A549 (cell line): ENCODE data around the gene ARSJ. TPM values are rescaled to one million over a fixed set of nuclear protein-coding genes. Genes with fewer than 3 reads are reported as not detected.

Experiments
- ATAC-seq, 2 experiments: fragments of 200-7000 bp in 1 of 2; fragments of >200 bp in 1 of 2; cut with Nextera tagmentation in 1 of 2; cut with Tn5 transposase in 1 of 2; 3 replicates each; pipeline versions ENCODE4 v1.8.0 to v1.9.1; 2018 to 2020; ENCODE audit warnings: mild to moderate bottlenecking in 1 of 2, moderate library complexity in 1 of 2
- CTCF ChIA-PET: fragments of 300-600 bp; sonication (Branson Sonifier 250); formaldehyde crosslinking; extraction: SDS; loops from one replicate; lab custom pipeline; 2021; ENCODE audit warnings: antibody characterized with exemption, inconsistent platforms; lab: Yijun Ruan, JAX
- POLR2A ChIA-PET: fragments of 350-600 bp; formaldehyde crosslinking; extraction: SDS; loops from one replicate; lab custom pipeline; 2021; ENCODE audit warnings: antibody characterized with exemption, inconsistent platforms; lab: Yijun Ruan, JAX
- DNase-seq, 2 experiments: peaks; one replicate each; pipeline versions ENCODE4 v3.0.0 to v3.0.0-alpha.2; 2011 to 2016; ENCODE audit warnings: low read depth in 1 of 2, low spot score in 1 of 2
- FAIRE-seq: peaks from 2 replicates; lab custom pipeline; 2011; peaks lifted over from hg19 to GRCh38; lab: Jason Lieb, UNC
- H3K27ac ChIP-seq, 2 experiments: fragments of >200 bp; sonication (Bioruptor Twin); formaldehyde crosslinking; 3 replicates each; pipeline ENCODE4 v1.5.1; 2016 to 2017
- H3K4me1 ChIP-seq: fragments of >200 bp; sonication (Bioruptor Twin); formaldehyde crosslinking; 3 replicates; pipeline ENCODE4 v1.6.1; 2016
- H3K4me2 ChIP-seq: fragments of >200 bp; sonication (Bioruptor Twin); formaldehyde crosslinking; 3 replicates; pipeline ENCODE4 v1.6.1; 2016
- H3K4me3 ChIP-seq: fragments of >200 bp; sonication (Bioruptor Twin); formaldehyde crosslinking; 3 replicates; pipeline ENCODE4 v1.5.1; 2016
- H3K9me3 ChIP-seq: fragments of >200 bp; sonication (Bioruptor Twin); formaldehyde crosslinking; 3 replicates; pipeline ENCODE4 v1.6.1; 2016
- CBX2 ChIP-seq: fragments of 200-600 bp; sonication (generic); IDR thresholded peaks from 2 replicates; pipeline ENCODE4 v1.6.1; 2016; ENCODE audit warnings: low read depth, mild to moderate bottlenecking, borderline replicate concordance
- CEBPB ChIP-seq, 2 experiments: fragments of >200 bp in 1 of 2; sonication (Bioruptor Twin) in 1 of 2; formaldehyde crosslinking in 1 of 2; IDR thresholded peaks; 2 replicates each; pipeline ENCODE4 v1.6.1; 2012 to 2016
- CTCF ChIP-seq: fragments of >200 bp; sonication (Bioruptor Twin); formaldehyde crosslinking; IDR thresholded peaks from 3 replicates; pipeline ENCODE4 v1.5.1; 2016
- E2F6 ChIP-seq: IDR thresholded peaks from 2 replicates; pipeline ENCODE4 v1.6.1; 2012; ENCODE audit warnings: low read depth, borderline replicate concordance
- EHMT2 ChIP-seq: fragments of 200-600 bp; sonication (generic); IDR thresholded peaks from 2 replicates; pipeline ENCODE4 v1.6.1; 2016; ENCODE audit warnings: antibody characterized with exemption, low read depth, mild to moderate bottlenecking, moderate library complexity
- FOSB ChIP-seq: fragments of 250-450 bp; sonication (Bioruptor Pico); IDR thresholded peaks from 2 replicates; pipeline ENCODE4 v1.5.0; 2020; ENCODE audit warnings: mild to moderate bottlenecking, moderate library complexity
- FOSL2 ChIP-seq, 2 experiments: fragments of 450-650 bp in 1 of 2; fragments of >200 bp in 1 of 2; sonication (Bioruptor Twin) in 1 of 2; formaldehyde crosslinking; IDR thresholded peaks; 2 replicates each; pipeline versions ENCODE4 v1.5.0 to v1.6.1; 2016 to 2020; ENCODE audit warnings: mild to moderate bottlenecking in 1 of 2, moderate library complexity in 1 of 2
- FOXS1 ChIP-seq: fragments of 250-450 bp; sonication (Bioruptor Pico); IDR thresholded peaks from 2 replicates; pipeline ENCODE4 v1.5.0; 2020; ENCODE audit warnings: mild to moderate bottlenecking, moderate library complexity
- GATA3 ChIP-seq: IDR thresholded peaks from 2 replicates; pipeline ENCODE4 v1.6.1; 2012; ENCODE audit warnings: borderline replicate concordance
- HDAC2 ChIP-seq: fragments of 200-600 bp; sonication (generic); IDR thresholded peaks from 2 replicates; pipeline ENCODE4 v1.6.1; 2016
- HEYL ChIP-seq: fragments of 250-450 bp; sonication (Bioruptor Pico); IDR thresholded peaks from 2 replicates; pipeline ENCODE4 v1.8.0; 2021; ENCODE audit warnings: mild to moderate bottlenecking, moderate library complexity
- HOXA7 ChIP-seq: fragments of 250-450 bp; sonication (Bioruptor Pico); IDR thresholded peaks from 2 replicates; pipeline ENCODE4 v1.5.0; 2020; ENCODE audit warnings: mild to moderate bottlenecking, moderate library complexity
- HOXB13 ChIP-seq: fragments of 250-450 bp; sonication (Bioruptor Pico); IDR thresholded peaks from 2 replicates; pipeline ENCODE4 v1.5.0; 2020; ENCODE audit warnings: low read depth, mild to moderate bottlenecking, moderate library complexity
- JUNB ChIP-seq: fragments of >200 bp; sonication (Bioruptor Twin); formaldehyde crosslinking; IDR thresholded peaks from 2 replicates; pipeline ENCODE4 v1.6.1; 2016
- KDM5A ChIP-seq: fragments of 200-600 bp; sonication (generic); IDR thresholded peaks from 2 replicates; pipeline ENCODE4 v1.6.1; 2016; ENCODE audit warnings: antibody characterized with exemption, mild to moderate bottlenecking
- MAFK ChIP-seq: fragments of 450-650 bp; IDR thresholded peaks from 2 replicates; pipeline ENCODE4 v1.6.1; 2014; ENCODE audit not compliant: partially characterized antibody
- MAX ChIP-seq: IDR thresholded peaks from 2 replicates; pipeline ENCODE4 v1.6.1; 2012
- MAZ ChIP-seq: fragments of 150-350 bp; IDR thresholded peaks from 2 replicates; pipeline ENCODE4 v1.6.1; 2014; ENCODE audit warnings: antibody characterized with exemption, low read depth, low read length, borderline replicate concordance
- MYC ChIP-seq: IDR thresholded peaks from 2 replicates; pipeline ENCODE4 v1.6.1; 2012; ENCODE audit warnings: mild to moderate bottlenecking, inconsistent platforms, low read length, improper control_type of control experiment, borderline replicate concordance
- NFE2L2 ChIP-seq: fragments of 150-350 bp; conservative IDR thresholded peaks from 2 replicates; pipeline ENCODE4 v1.6.1; 2014; ENCODE audit warnings: low read length
- NPAS2 ChIP-seq: fragments of 250-450 bp; sonication (Bioruptor Pico); IDR thresholded peaks from 2 replicates; pipeline ENCODE4 v1.8.0; 2022; ENCODE audit warnings: mild to moderate bottlenecking, moderate library complexity, borderline replicate concordance
- PHF8 ChIP-seq: fragments of 200-600 bp; sonication (generic); IDR thresholded peaks from 2 replicates; pipeline ENCODE4 v1.6.1; 2016; ENCODE audit warnings: low read depth, mild to moderate bottlenecking, antibody characterized with exemption, moderate library complexity, borderline replicate concordance
- POLR2AphosphoS2 ChIP-seq: conservative IDR thresholded peaks from 2 replicates; pipeline ENCODE4 v1.6.1; 2012; ENCODE audit warnings: low read length, improper control_type of control experiment, inconsistent platforms
- RARB ChIP-seq: fragments of 250-450 bp; sonication (Bioruptor Pico); IDR thresholded peaks from 2 replicates; pipeline ENCODE4 v1.8.0; 2021; ENCODE audit warnings: mild to moderate bottlenecking, moderate library complexity
- RNF2 ChIP-seq: fragments of 200-600 bp; sonication (generic); IDR thresholded peaks from 2 replicates; pipeline ENCODE4 v1.6.1; 2016; ENCODE audit warnings: low read depth, mild to moderate bottlenecking, antibody characterized with exemption, moderate library complexity, borderline replicate concordance
- TFCP2L1 ChIP-seq: fragments of 250-450 bp; sonication (Bioruptor Pico); IDR thresholded peaks from 2 replicates; pipeline ENCODE4 v1.5.0; 2021; ENCODE audit warnings: mild to moderate bottlenecking
- TP53 ChIP-seq: fragments of 250-450 bp; sonication (Bioruptor Pico); IDR thresholded peaks from 2 replicates; pipeline ENCODE4 v1.5.0; 2021; ENCODE audit warnings: mild to moderate bottlenecking, moderate library complexity
- ZFP36 ChIP-seq: fragments of 450-650 bp; IDR thresholded peaks from 2 replicates; pipeline ENCODE4 v1.6.1; 2014; ENCODE audit warnings: borderline replicate concordance; ENCODE audit not compliant: partially characterized antibody
- ZNF302 ChIP-seq: fragments of 250-450 bp; sonication (Bioruptor Pico); IDR thresholded peaks from 2 replicates; pipeline ENCODE4 v1.9.0; 2021; ENCODE audit warnings: inconsistent platforms, mild to moderate bottlenecking, moderate library complexity
- WGBS: methylation state at CpG from one replicate; pipeline ENCODE4 v1.1.6; 2017; ENCODE audit errors: missing lambda C conversion rate; 5-methylcytosine and 5-hydroxymethylcytosine counted together
- polyA plus RNA-seq, 4 experiments: library from polyadenylated mRNA; depleted of rRNA in 3 of 4; stranded (reverse); fragments of >200 nt; fragmentation: RNase III in 1 of 4; extraction: RNeasy Plus Mini Kit Qiagen cat#74134 plus additional on column Dnase treatment in 1 of 4; gene quantifications; 2 replicates in 3 of 4; 3 replicates in 1 of 4; pipeline ENCODE4 v1.2.3, GENCODE V29; 2011 to 2017

Gene ARSJ
- polyA plus RNA-seq, 2 of the 4 experiments (the other 2 are of a cell fraction), result 3.0 to 8.6 TPM

GRCh38 chr4:113950207-113950606 lies 29.2 kb downstream of the ARSJ start:
- no peak overlapping the region for H3K4me3 ChIP-seq
- no peak overlapping the region for H3K27ac ChIP-seq
- FAIRE-seq (no peak), DNase-seq (no peak), ATAC-seq (no peak)
- H3K4me1 ChIP-seq, result no peaks in the 10 kb centered on the region
- ChIA-PET POLR2A (no interaction called here), CTCF (interaction anchor here (1.2 to 3.8 kb wide), 4 partner anchors 29 to 230 kb away, joined by 3 to 19 read pairs (median 6); no protein-coding TSS in a partner anchor)
- no peak overlapping the region for H3K4me2 ChIP-seq
- H3K9me3 ChIP-seq, result no peaks in the 10 kb centered on the region
- TF ChIP-seq HEYL (no peak), HDAC2 (no peak), KDM5A (no peak), E2F6 (no peak), TFCP2L1 (no peak), PHF8 (no peak), EHMT2 (no peak), CBX2 (no peak), TP53 (CRISPR knock-in tag) (no peak), MAFK (no peak), CEBPB (IDR thresholded peaks at IDR 0.05) (no peak), HOXA7 (CRISPR knock-in tag) (no peak), MYC (no peak), JUNB (no peak)

DNA sequence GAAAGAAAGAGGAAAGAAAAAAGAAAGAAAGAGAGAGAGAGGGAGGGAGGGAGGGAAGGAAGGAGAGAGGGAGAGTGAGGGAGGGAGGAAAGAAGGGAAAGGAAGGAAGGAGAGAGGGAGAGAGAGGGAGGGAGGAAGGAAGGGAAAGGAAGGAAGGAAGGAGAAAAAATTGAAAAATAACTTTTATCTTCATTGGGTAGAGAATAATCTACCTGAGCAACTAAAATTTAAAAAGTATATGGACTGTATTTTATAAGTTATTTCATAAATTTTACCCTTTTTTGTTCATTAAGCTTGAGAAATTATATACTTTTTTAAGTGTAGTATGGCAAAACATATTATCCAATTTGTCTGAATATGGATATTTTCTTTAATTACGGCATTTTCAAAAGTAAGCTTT lies 32.0 kb downstream of the ARSJ start:
- TF ChIP-seq RNF2 (no peak), HEYL (no peak), FOSL2 (IDR thresholded peaks at IDR 0.05) (no peak), FOSL2 (CRISPR knock-in tag; IDR thresholded peaks at IDR 0.05) (no peak), ZFP36 (no peak), FOSB (CRISPR knock-in tag) (no peak), GATA3 (no peak), RARB (CRISPR knock-in tag) (no peak), KDM5A (no peak), FOXS1 (CRISPR knock-in tag) (no peak), NPAS2 (CRISPR knock-in tag) (no peak), POLR2AphosphoS2 (no peak), NFE2L2 (no peak), ZNF302 (no peak), MAX (no peak), MAZ (no peak), HOXB13 (CRISPR knock-in tag) (no peak), CTCF (no peak)
- ChIA-PET POLR2A (no interaction called here), CTCF (interaction anchor here (0.7 kb wide), 1 partner anchor 11 kb away, joined by 3 read pairs; no protein-coding TSS in a partner anchor)
- FAIRE-seq, result no peak
- H3K4me2 ChIP-seq, result no peak overlapping the region
- no peak for ATAC-seq
- no peak for DNase-seq
- no peak overlapping the region for H3K4me3 ChIP-seq
- H3K4me1 ChIP-seq, result no peaks in the 10 kb centered on the region
- 97% methylated on average over 1 of the region's 1 CpG for WGBS
- no peaks in the 10 kb centered on the region for H3K9me3 ChIP-seq
- H3K27ac ChIP-seq, result no peak overlapping the region
